GM23338 (cell line): ENCODE data around the gene COG6. TPM values are rescaled to one million over a fixed set of nuclear protein-coding genes. Genes with fewer than 3 reads are reported as not detected.

Experiments
- ATAC-seq: fragments of 200-7000 bp; cut with Tn5 transposase; 3 replicates; pipeline ENCODE4 v1.9.1; 2020
- DNase-seq: peaks from one replicate; pipeline ENCODE4 v3.0.0-alpha.2; 2015; ENCODE audit warnings: low spot score
- H2AFZ ChIP-seq: fragments of 200-600 bp; sonication (generic); 2 replicates; pipeline ENCODE4 v1.8.0; 2016; ENCODE audit warnings: antibody characterized with exemption, mild to moderate bottlenecking, moderate library complexity
- H3F3A ChIP-seq: fragments of 200-600 bp; sonication (generic); replicated peaks from 2 replicates; pipeline ENCODE4 v1.8.0; 2017; ENCODE audit warnings: antibody characterized with exemption, mixed run types, low read depth
- H3K27ac ChIP-seq: fragments of 200-600 bp; sonication (generic); 2 replicates; pipeline ENCODE4 v1.6.1; 2016; ENCODE audit warnings: low read depth
- H3K27me3 ChIP-seq: fragments of 200-600 bp; sonication (generic); 2 replicates; pipeline ENCODE4 v1.8.0; 2016; ENCODE audit warnings: mild to moderate bottlenecking, mixed run types, moderate library complexity; ENCODE audit not compliant: insufficient read depth
- H3K36me3 ChIP-seq: fragments of 200-600 bp; sonication (generic); 2 replicates; pipeline ENCODE4 v1.8.0; 2016; ENCODE audit warnings: mild to moderate bottlenecking; ENCODE audit not compliant: insufficient read depth
- H3K4me1 ChIP-seq: fragments of 200-600 bp; sonication (generic); 2 replicates; pipeline ENCODE4 v1.8.0; 2016; ENCODE audit warnings: mild to moderate bottlenecking, moderate library complexity; ENCODE audit not compliant: insufficient read depth
- H3K4me2 ChIP-seq: fragments of 200-600 bp; sonication (generic); 2 replicates; pipeline ENCODE4 v1.7.1; 2017; ENCODE audit warnings: mixed run types
- H3K4me3 ChIP-seq: fragments of 200-600 bp; sonication (generic); 2 replicates; pipeline ENCODE4 v1.6.1; 2016; ENCODE audit warnings: mixed run types
- H3K79me2 ChIP-seq: fragments of 200-600 bp; sonication (generic); replicated peaks from 2 replicates; pipeline ENCODE4 v1.8.0; 2017; ENCODE audit warnings: mild to moderate bottlenecking; ENCODE audit not compliant: insufficient read depth
- H3K9me2 ChIP-seq: fragments of 200-600 bp; sonication (generic); 2 replicates; pipeline ENCODE4 v1.8.0; 2017; ENCODE audit not compliant: insufficient read depth
- H4K20me1 ChIP-seq: fragments of 200-600 bp; sonication (generic); replicated peaks from 2 replicates; pipeline ENCODE4 v1.8.0; 2017; ENCODE audit warnings: mild to moderate bottlenecking; ENCODE audit not compliant: insufficient read depth
- H3K27ac Mint-ChIP-seq: 2 replicates; pipeline ENCODE4 v1.8.0; 2020; ENCODE audit warnings: inconsistent platforms, mild to moderate bottlenecking, moderate library complexity, mixed read lengths
- H3K27me3 Mint-ChIP-seq: 3 replicates; pipeline ENCODE4 v1.8.0; 2022; ENCODE audit warnings: low read depth, mild to moderate bottlenecking, moderate library complexity, mixed read lengths, inconsistent platforms; ENCODE audit not compliant: insufficient read depth, poor library complexity
- H3K36me3 Mint-ChIP-seq: 3 replicates; pipeline ENCODE4 v1.8.0; 2021; ENCODE audit warnings: low read depth, mild to moderate bottlenecking, inconsistent platforms, moderate library complexity, mixed read lengths
- H3K4me1 Mint-ChIP-seq: 3 replicates; pipeline ENCODE4 v1.8.0; 2020; ENCODE audit warnings: mild to moderate bottlenecking, inconsistent platforms, mixed read lengths
- H3K4me3 Mint-ChIP-seq: 3 replicates; pipeline ENCODE4 v1.8.0; 2021; ENCODE audit warnings: moderate library complexity, mild to moderate bottlenecking, inconsistent platforms, mixed read lengths
- H3K9me3 Mint-ChIP-seq: 3 replicates; pipeline ENCODE4 v1.8.0; 2020; ENCODE audit warnings: moderate library complexity, mild to moderate bottlenecking, inconsistent platforms, mixed read lengths
- CTCF ChIP-seq, 2 experiments: fragments of 200-600 bp in 1 of 2; sonication (generic) in 1 of 2; conservative IDR thresholded peaks; 2 replicates each; pipeline versions ENCODE4 v1.5.1 to v1.6.1; 2016 to 2017; ENCODE audit warnings: antibody characterized with exemption in 2 of 2, low read depth in 2 of 2, mild to moderate bottlenecking in 2 of 2, moderate library complexity in 1 of 2
- ETS1 ChIP-seq: IDR thresholded peaks from 2 replicates; pipeline ENCODE4 v1.6.1; 2016; ENCODE audit warnings: antibody characterized with exemption
- EZH2 ChIP-seq: fragments of 200-600 bp; sonication (generic); IDR thresholded peaks from one replicate; pipeline ENCODE4 v1.8.0; 2017; ENCODE audit warnings: antibody characterized with exemption, mild to moderate bottlenecking, low read depth; ENCODE audit not compliant: unreplicated experiment
- JUNB ChIP-seq: IDR thresholded peaks from one replicate; pipeline ENCODE4 v1.6.1; 2016; ENCODE audit warnings: antibody characterized with exemption; ENCODE audit not compliant: unreplicated experiment
- NANOG ChIP-seq: IDR thresholded peaks from 2 replicates; pipeline ENCODE4 v1.6.1; 2016; ENCODE audit warnings: antibody characterized with exemption, borderline replicate concordance
- POLR2AphosphoS5 ChIP-seq: IDR thresholded peaks from 2 replicates; pipeline ENCODE4 v1.6.1; 2016; ENCODE audit warnings: antibody characterized with exemption, low read depth
- REST ChIP-seq: IDR thresholded peaks from one replicate; pipeline ENCODE4 v1.6.1; 2018; ENCODE audit warnings: antibody characterized with exemption; ENCODE audit not compliant: unreplicated experiment
- ZNF114 ChIP-seq: fragments of 250-450 bp; sonication (Bioruptor Pico); IDR thresholded peaks from 2 replicates; pipeline ENCODE4 v1.5.0; 2020; ENCODE audit warnings: mild to moderate bottlenecking, moderate library complexity
- ZNF331 ChIP-seq: fragments of 250-450 bp; sonication (Bioruptor Pico); IDR thresholded peaks from 2 replicates; pipeline ENCODE4 v1.5.0; 2020; ENCODE audit warnings: low read depth, mild to moderate bottlenecking, moderate library complexity
- ZNF462 ChIP-seq: fragments of 250-450 bp; sonication (Bioruptor Pico); IDR thresholded peaks from 2 replicates; pipeline ENCODE4 v1.5.0; 2020; ENCODE audit warnings: mild to moderate bottlenecking, moderate library complexity
- polyA plus RNA-seq: library from polyadenylated mRNA; unstranded; fragments of >200 nt; fragmentation: Nextera tagmentation; extraction: Ambion mirVana; gene quantifications from 2 replicates; pipeline ENCODE4 v1.2.1, GENCODE V29; 2016
- total RNA-seq: library from RNA; depleted of rRNA; stranded (reverse); fragments of >200 nt; shearing (Covaris generic); gene quantifications from 2 replicates; pipeline ENCODE4 v1.2.3, GENCODE V29; 2014

The COG6 gene
- total and polyA plus RNA-seq, 2 experiments from 2014 or later: 10.0 to 23.6 TPM

GRCh38 chr13:39748961-39749360, 93.5 kb downstream of the COG6 start:
- Histone ChIP-seq H4K20me1 (no peaks in the 10 kb centered on the region), H3K79me2 (no peaks in the 10 kb centered on the region), H3K36me3 (no peaks in the 10 kb centered on the region; the same call in 1 of the 2 replicates), H3K4me1 (no peaks in the 10 kb centered on the region), H3K4me2 (no peak overlapping the region), H3F3A (no peaks in the 10 kb centered on the region), H3K4me3 (no peak overlapping the region), H3K27me3 (no peaks in the 10 kb centered on the region), H3K27ac (no peak overlapping the region), H3K9me2 (no peaks in the 10 kb centered on the region), H2AFZ (no peak overlapping the region)
- no peaks in the 10 kb centered on the region for H3K27me3 Mint-ChIP-seq
- no peak overlapping the region for H3K4me3 Mint-ChIP-seq
- DNase-seq: no peak
- TF ChIP-seq ZNF462 (CRISPR knock-in tag): no peak
- no peak for TF ChIP-seq NANOG
- no peak for TF ChIP-seq EZH2
- no peak for TF ChIP-seq ZNF331
- TF ChIP-seq JUNB: no peak
- no peak for TF ChIP-seq ZNF114 (CRISPR knock-in tag)
- no peak for TF ChIP-seq POLR2AphosphoS5
- no peak for TF ChIP-seq ETS1
- TF ChIP-seq CTCF (conservative IDR thresholded peaks at IDR 0.05; ENCODE audit: low read depth in 2 of 2): no peak
- TF ChIP-seq REST: no peak
- no peak for ATAC-seq
- H3K4me1 Mint-ChIP-seq: no peaks in the 10 kb centered on the region
- H3K36me3 Mint-ChIP-seq: peaks cover 3% of the 10 kb centered on the region; the same call in 2 of the 3 replicates
- peaks cover 8% of the 10 kb centered on the region; the same call in 2 of the 3 replicates for H3K9me3 Mint-ChIP-seq
- H3K27ac Mint-ChIP-seq: no peak overlapping the region
